Measurements from ENCODE around the gene PTTG2. TPM values are rescaled to one million over a fixed set of nuclear protein-coding genes. Genes with fewer than 3 reads are reported as not detected.
"Not testable (repeated sequence)": the region's sequence is repeated elsewhere in the genome, so short reads cannot be mapped to it uniquely, and the experiment has no call there.

The PTTG2 gene
- polyA plus RNA-seq (2014; cell fraction: cytosol; rRNA removed), result not detected in 2 replicates
- polyA plus RNA-seq (2014; cell fraction: nucleus; rRNA removed), result not detected in 2 replicates

DNA sequence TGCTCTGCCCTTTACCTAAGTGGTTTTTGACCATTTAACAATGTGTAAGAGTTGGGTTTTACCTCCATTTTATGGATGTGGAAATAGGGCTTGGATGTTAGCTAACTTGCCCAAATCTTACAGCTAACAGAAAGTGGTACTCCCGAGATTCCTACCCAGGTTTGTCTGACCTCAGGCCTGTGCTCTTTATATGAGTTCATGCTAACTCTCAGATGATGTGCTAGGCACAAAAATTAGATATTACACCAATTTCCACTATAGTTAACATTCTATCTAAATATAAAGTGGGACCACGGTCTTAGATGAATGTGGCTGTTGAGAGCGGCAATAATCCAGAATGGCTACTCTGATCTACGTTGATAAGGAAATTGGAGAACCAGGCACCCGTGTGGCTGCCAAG, at the start of gene PTTG2:
Gene PTTG2 (plus strand): TSS at position 301 of the 400 bp plus-strand sequence. CDS start 37 bp downstream, at position 338.
- DNase-seq (ENCODE audit: low spot score), result no peak

DNA sequence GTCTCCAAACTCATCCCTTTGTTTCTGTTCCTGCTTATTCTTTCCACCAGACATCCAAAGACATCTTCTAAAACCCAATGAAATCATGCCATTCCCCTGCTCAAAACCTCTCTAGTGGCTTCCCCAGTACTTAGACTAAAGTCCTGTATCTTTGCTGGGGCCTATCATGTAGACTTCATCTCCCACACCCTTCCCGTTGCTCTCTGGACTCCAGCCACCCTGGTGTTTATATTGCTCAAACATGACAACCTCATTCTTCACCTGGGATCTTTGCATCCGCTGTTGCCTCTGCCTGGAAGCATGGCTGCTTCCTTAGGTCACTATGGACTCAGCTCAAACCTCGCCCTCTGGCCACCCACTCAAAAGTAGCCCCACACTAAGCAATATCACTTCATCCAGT, 45.7 kb upstream of the PTTG2 start:
- no peak for DNase-seq (ENCODE audit: low spot score)

DNA sequence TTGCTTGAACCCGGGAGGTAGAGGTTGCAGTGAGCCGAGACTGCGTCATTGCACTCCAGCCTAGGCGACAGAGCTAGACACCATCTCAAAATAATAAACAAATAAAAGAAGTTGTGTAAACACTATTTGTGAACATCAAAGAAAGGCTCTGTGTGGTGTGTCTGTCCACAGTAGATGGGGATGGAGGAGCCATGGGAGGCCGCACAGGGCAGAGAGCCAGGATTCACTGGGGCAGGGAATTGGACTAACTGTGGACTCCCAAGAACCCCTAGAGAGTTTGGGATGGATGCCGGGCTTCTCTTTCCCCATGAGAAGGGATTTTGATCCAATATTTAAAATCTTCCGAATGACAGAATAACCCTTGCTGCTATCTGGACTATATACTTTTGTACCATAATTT, 42.8 kb upstream of the PTTG2 start:
- no peak for DNase-seq (ENCODE audit: low spot score)

DNA sequence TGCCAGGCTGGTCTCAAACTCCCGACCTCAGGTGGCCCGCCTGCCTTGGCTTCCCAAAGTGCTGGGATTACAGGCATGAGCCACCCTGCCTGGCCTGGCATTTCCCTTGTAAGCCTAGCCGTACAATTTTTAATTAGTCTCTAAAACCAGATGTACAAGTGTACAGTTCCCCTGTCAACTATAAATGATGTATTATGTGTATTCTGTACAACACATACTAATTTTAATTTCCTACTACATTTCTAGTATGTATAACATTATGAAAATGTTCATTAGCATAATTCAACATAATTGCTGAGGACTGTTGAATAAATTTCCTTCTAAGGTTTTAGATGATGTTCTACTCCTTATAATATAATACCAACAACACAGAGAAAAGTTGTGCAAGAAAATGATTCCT, 41.5 kb upstream of the PTTG2 start:
- no peak for DNase-seq (ENCODE audit: low spot score)

DNA sequence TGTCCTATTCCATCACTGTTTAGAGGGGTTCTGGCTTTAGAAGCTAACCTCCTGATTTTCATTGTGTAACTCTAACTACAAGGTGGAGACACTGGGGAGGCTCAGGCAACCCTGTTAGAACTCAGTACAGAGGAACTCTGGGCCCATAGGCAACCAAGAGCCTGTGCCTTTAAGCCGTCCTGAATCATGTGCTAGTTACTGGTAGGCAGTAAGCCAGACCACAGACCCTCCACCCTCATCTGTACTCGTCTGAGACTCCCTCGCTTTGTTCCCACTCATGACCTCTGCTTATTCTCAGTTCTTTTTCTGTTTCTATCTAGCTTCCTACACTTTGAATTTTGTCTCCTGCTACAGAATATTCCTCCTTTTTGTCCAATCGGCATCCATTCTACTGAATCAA, 37.9 kb upstream of the PTTG2 start:
- no peak for DNase-seq (ENCODE audit: low spot score)

DNA sequence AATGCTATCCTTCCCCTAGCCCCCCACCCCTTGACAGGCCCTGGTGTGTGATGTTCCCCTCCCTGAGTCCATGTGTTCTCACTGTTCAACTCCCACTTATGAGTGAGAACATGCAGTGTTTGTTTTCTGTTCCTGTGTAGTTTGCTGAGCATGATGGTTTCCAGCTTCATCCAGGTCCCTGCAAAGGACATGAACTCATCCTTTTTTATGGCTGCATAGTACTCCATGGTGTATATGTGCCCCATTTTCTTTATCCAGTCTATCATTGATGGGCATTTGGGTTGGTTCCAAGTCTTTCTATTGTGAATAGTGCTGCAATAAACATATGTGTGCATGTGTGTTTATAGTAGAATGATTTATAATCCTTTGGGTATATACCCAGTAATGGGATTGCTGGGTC, 37.1 kb upstream of the PTTG2 start:
- DNase-seq (ENCODE audit: low spot score), result not testable (repeated sequence)

DNA sequence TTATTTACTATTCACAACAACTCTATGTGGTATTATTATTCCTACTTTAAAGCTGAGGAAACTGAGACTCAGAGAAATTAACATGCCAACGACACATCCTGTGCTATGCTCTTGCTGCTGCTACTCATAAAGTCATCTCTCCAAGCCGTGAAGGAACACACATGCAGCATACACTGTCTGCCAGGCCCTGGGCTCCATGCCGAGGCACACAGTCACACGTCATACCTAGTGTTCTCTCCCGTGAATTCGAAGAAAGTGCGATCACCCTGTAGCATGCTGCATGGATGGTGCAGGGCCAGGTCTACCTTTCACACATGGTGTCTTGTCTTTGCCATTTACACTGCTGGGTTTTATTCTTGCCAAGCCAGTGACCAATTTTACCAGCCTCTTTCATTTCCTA, 35.3 kb upstream of the PTTG2 start:
- no peak for DNase-seq (ENCODE audit: low spot score)

DNA sequence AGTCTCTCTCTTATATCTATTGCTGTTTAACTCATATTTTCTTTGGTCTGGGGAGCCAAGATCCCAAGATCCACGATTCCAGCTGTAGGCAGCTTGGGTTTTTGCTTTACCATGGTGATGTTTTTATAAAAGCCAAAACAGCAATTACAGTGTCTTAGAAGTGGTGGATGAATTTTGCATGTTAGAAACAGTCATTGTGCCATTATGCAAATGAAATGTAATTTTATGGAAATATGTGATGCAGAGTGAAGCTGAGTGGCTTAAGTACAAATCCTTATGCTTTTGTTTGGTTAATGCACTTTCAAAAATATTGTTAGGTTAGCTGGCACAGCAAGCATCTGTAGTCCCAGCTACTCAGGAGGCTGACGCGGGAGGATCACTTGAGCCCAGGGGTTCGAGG, 32.8 kb upstream of the PTTG2 start:
- no peak for DNase-seq (ENCODE audit: low spot score)

DNA sequence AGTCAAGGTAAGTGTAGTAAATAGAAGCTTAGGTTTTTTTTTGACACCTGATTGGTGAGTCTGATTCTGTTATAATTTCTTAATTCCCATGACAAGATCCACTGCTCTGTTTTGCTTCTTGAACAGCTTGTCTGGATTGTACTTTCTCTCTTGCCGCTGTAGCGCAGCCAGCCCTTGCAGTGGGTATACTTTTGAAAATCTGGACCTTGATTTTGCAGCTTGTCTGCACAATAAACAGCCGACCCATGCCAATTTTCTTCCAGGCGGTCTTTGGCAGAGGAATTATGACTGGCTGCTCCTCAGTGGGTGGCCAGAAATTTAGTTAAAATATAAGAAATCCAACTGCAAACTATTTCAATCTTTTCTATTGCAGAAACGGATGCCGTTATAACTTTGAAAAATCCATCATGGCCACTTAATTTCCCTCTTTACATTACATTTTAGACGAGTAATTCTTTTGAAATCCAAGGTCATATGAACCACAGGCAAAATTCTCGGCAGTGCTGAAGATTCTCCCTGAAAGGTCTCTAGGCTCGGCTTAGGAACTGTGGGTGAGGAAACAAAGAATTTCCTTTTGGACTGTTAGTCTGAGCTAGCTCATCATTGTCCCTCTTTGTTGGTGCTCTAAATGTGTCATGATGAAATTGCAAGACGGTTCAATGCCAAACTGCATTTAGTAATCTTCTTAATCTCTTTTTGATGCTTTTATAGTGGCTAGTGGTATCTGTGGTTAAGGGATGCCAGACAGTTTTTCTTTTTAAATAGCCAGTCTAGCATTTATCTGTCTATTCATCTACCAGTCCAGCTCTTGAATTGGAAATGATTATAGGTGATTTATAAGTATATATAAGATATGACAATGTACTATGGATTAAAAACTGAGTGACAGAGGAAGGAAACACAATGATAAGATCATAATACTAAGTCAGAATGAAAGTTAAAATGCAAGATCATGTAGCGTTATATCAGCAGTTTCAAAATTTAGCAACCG, 31.5 kb upstream of the PTTG2 start:
- no peak for DNase-seq (ENCODE audit: low spot score)

DNA sequence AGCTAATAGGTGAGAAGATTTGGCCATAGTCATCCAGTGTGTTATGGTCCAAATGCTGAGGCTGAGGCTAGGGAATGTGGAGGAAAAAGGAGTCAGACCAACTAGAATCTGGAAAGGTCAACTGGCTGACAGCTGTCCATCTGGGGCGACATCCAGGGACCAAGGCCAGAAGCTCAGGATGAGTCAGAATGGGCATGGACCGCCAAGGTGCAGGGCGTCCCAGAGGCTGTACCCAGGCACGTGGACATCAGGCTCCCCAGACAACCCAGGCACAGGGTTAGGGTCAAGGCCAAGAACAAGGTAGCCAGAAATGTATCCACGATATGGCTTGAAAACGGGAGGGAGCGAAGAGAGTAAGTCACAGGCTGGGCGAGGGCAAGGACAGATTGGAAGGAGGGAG, 26.1 kb upstream of the PTTG2 start:
- DNase-seq (ENCODE audit: low spot score), result no peak

DNA sequence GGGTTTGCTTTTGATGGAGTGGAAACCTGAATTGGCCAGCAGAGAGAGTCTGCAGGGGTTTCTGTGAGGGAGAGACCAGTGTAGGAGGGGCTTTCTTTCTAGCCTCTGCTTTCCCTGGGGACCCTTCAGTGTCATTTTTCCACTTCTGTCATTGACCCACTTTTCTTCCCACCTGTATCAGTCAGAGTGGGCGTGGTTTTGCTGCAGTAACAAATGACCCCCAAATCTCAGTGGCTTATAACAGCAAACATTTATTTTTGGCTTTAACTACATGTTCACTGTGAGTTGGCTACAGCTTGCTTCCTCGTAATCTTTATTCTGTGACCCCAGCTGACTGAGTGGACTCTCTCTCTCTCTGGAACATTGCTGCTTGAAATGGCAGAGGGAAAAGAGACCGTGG, 25.6 kb upstream of the PTTG2 start:
- no peak for DNase-seq (ENCODE audit: low spot score)

DNA sequence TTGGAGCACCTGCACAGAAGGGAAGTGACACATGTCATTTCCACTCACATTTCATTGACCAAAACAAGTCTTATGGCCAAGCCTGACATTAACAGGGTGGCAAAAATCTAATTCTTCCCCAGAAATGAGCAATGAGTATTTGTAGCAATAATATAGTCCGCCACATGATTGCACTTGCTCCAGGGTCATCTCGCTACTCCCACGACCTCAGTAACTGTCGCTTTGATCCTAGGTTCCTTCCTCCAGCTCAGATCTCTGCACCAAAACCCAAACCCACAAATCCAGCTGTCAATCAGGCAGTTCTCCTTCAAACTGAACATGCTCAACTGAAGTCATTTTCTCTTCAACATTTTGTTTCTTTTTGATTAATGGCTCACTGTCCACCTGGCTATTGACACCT, 25.2 kb upstream of the PTTG2 start:
- DNase-seq (ENCODE audit: low spot score), result no peak

DNA sequence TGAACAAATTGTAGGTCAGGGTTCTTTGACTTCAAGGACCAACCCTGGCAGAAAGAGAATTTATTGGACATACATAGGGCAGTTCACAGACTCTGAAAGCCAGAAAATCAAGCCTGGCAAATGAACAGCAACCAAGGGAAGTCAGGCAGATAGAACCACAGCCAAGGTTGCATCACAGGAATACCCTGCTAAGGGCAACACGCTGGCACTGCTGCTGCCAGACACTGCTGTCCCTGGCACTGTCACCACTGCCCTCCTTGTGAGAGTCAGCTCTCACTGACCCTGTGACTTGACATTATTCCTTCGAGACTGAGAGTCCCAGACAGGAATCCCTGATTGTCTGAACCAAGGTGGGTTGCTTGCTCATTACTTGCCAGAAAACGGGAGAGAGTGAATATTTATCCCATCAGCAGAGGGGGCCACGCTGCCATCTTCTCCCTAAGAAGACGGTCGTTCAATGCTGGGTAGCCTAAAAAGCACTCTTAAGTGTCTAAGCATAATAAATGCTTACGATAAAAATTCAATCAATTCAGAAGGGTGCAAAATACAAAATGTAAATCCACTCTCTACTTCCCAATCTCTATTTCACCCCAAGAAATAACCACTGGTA, 23.2 kb upstream of the PTTG2 start:
- DNase-seq (ENCODE audit: low spot score), result no peak

DNA sequence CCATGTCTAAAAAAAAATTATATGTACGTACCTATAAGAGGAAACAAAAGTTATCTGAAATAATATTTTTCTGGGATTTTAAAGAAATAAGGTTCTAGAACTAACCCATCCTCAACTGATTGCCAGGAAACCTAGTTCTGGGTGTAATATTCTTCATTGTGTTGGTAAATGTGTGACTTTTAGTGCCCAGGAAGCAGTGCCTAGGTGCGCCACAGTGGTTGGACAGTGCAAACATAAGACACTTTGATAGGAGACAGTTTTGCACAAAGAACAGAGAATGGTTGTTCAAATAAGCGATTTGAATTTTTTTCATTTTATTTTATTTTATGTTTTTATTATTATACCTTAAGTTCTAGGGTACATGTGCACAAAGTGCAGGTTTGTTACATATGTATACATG, 22.0 kb upstream of the PTTG2 start:
- no peak for DNase-seq (ENCODE audit: low spot score)

DNA sequence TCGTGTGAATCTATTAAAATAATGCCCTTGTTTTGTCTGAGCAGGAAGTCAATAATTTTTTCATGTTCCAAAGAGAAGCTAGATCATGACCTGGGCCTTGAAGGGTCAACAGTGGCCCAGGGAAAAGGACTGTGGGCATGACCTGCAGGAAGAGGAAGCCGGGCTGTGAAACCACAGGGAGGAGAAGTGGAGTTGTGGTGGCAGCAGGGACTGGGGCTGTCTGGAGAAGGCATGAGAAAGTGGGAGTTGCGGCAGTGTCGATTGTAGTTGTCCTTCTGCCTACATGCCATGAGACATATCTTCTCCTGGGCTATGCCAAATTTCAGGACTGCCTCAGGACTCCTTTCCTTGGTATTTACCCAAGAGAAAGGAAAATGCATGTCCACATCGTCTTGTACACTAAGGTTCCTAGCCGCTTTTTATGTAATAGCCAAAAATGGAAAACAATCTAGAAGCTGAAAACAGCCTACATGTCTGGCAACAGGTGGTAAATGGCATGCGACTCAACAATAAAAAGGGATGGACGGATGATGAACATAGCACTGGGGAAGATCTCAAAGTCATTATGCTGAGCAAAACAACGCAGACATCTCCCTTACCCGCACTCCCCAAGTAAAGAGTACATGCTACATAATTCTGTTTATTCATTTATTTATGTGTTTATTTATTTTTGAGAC, 13.6 kb upstream of the PTTG2 start:
- DNase-seq (ENCODE audit: low spot score), result no peak

DNA sequence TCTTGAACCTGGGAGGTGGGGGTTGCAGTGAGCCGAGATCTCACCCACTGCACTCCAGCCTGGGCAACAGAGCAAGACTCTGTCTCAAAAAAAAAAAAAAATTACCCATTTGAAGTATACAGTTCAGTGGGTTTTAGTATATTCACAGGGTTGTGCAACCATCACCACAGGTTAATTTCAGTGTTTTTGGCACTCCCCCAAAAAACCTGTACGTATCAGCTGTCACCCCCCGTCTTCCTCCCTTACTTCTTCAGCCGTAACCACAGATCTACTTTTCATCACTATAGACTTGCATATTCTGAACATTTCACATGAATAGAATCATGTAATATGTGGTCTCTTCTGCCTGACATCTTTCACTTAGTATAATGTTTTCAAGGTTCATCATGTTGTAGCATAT, 11.7 kb upstream of the PTTG2 start:
- DNase-seq (ENCODE audit: low spot score), result no peak

DNA sequence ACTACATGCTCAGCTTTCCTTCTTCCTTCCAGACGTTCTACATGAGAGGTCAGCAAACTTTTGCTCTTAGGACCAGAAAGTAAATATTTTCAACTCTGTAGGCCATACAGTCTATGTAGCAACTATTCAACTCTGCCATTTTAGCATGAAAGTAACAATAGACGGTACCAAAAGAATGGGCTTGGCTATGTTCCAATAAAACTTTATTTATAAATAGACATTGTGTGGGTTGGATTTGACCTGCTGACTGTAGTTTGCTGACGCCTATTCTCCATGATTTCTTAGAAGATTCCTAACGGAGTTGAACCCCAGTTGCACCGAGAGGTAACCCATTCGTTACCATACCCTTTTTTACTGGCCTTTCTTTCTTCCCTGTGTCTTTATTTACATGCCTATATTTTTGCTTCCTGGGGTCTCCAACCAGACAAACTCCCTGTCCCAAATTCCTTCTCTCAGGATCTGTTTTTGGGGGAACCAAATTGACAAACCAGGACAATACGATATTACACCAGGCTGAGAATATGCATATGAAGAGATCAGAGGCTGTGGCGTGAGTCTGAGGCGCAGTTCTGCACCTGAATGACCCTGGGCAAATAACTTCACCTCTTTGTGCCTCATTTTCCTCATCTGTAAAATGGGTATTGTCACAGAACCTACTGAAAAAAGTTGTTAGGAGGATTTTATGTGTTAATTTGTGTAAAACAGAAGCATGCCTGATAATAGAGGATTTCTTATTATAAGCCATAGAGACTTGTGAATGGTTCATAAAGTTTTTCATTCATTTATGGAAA, 10.4 kb upstream of the PTTG2 start:
- no peak for DNase-seq (ENCODE audit: low spot score)

DNA sequence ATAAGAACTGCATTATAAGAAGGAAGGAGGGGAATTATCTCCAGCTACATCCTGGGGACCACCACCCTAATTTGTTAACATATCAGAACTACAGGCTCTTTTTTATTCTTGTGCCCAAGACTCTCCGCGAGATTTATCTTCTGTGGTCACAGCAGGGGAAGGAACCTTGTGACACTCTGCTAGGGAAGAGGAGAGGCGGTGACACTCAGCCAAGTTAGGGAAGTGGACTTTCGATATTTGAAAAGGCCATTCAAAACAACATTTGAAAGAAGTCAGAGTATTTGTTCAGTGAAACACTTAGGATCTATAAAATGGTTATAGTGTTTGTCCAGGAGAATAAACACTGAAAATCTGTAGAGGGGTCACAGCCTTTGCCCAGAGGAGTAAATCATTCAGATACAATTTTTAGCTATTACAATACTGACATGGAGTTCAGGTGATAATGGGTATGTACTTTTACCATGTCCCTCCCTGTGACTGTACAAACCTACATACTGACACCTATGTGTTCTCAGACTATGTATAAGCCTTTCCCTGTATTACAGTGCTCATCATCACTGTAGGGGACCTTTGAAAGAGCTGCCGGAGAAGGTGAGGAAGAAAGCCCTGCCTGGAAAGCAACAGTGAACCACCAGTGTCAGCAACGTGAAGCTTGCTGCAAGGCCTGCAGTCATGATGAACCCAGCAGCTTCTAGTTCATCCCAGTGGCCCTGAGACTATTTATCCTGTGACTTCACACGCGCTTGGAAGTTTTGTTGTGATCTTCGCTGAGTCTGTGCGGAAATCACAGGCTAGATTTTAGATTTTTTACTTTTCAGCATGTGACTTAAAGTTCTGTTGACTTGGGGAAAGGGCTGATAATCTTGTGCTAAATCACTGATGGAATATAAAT, 8.5 kb upstream of the PTTG2 start:
- no peak for DNase-seq (ENCODE audit: low spot score)

DNA sequence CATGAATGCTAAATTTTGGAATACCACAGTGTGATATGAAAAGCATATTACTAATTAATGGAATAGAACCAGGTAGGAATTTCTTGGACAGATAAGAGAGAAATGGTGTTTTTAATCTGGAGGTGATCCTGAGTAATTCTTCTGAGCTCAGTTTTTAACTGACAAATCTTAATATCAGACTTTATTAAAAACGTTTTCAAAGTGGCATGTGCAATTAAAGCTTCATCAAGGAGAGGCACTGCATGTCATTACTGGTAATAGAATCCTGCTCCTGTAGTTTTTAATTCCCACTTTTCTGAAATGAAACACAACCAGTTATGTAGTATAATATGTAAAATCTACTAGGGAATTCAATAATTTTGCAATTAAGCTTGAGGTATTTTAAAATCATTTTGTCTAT, 7.0 kb upstream of the PTTG2 start:
- DNase-seq (ENCODE audit: low spot score), result no peak

DNA sequence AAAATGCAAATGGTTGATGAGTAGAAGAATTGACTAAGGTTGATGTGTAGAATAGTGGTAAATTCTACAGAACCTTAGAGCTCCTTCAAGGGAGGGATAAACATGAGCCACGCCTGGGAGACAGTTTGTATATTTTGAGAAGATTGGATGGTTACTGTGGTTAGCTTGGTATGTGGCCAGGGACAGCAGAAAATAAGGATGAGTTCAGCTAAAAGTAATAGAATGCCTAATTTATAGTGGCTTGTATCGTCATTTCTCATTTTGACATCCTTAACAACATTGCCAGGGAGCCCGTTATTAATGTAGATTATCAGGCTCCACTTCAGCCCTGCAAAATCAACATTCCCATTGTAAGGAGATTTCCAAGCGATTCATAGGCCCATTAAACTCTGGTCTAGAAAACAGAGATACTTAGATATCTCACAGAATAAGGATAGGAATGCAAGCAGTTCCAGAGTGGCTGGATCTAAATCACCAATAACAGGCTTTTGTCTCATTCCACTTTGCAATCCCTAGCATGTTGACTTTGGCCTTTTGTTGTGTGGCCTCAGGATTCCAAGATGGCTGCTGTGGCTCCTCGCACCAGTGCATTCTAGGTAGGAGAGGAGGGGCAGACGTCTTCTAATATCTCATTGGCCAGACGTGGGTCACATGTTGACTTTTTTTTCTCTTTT, 6.4 kb upstream of the PTTG2 start:
- DNase-seq (ENCODE audit: low spot score), result no peak
